ENCODE data around the gene MCTP2.

GRCh38 chr15:94432279-94432678 lies 200.9 kb downstream of the MCTP2 start:
- TF ChIP-seq CTCF (IDR thresholded peaks at IDR 0.05) (no peak), ZFX (IDR thresholded peaks at IDR 0.05; ENCODE audit: borderline replicate concordance) (no peak)
